CD4-positive, alpha-beta T cell treated with Interleukin-4 for 4 hours (primary cell): ENCODE measurements around the gene RAPGEF4.

Source experiments
- DNase-seq: peaks from one replicate; pipeline ENCODE4 v3.0.0-alpha.2; 2020

Gene RAPGEF4

DNA sequence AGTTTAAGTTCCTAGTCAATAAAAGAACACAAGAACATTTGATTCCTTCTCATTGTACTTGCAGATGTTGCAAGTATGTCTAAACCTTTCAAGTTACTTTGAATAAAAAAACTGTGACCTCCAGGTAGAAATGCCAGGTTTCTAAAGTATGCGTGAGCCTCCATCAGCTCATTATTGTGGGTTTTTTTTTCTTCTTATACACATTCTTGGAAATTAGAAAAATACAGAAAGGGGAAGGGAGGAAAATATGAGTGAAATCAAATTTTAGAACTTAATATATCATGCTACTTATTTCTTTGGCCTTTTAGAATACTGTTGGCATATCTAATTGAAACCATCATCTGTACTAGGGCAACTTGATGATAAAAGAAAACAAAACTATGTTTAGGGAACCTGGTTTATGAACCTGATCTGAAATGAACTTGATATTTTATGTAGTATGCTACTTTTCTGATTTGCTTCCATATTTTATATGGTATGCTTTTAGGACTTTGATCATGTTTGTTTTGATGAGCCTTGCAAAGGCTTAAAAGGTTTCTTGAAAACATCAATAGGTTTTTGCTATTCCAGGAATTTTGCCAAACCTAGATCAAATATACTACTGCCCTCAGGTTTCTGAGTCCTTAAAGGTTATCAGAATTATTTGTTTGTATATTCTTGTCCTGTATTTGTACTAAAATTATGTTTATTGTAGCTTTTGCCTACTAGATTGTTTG is 209.3 kb downstream of the RAPGEF4 start:
- DNase-seq, result no peak

DNA sequence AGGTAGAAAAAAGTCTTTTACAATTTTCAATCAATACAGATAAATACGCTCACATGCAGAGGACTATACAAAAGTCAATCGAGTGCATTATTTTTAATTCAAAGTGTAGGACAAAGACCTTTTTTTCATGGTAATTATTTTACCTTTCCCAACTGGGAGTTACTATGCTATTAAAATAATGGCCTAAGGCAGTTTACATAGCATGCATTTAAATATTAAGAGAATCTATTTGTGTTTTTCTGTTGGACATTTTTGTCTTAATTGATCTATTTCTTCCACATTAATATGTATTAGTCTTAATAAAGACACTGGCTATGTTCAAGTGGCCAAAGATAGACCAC is 209.8 kb downstream of the RAPGEF4 start:
- no peak for DNase-seq

DNA sequence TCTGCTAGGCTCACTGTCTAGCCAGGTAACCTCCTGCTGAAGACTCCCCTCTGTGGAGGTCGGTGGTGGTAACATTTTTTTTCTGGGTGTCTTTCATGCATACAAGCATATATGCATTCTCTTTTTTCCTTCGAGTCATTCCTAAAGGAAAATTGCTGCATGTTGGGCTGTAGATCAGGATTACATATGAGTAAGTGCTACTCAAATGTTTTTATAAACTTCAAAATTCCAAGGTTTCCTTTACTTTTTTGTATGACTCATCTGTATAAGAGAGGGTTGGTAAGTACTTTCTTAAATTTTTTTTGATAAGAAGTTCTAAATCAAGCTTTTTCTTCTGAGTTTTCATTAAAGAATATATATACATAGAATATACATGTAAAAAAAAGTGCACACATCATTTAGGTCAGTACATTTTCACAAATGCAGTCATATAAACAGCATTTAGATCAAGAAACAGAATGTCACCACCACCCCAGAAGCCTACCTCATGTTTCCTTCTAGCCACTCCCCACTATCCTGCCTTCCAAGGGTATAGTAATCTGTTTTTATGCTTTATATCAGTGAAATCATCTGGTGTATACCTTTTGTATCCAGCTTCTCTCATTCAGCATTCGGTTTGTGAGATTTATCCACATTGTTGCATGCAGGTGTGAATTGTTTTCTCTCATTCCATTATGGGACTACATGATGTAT is 212.0 kb downstream of the RAPGEF4 start:
- no peak for DNase-seq

DNA sequence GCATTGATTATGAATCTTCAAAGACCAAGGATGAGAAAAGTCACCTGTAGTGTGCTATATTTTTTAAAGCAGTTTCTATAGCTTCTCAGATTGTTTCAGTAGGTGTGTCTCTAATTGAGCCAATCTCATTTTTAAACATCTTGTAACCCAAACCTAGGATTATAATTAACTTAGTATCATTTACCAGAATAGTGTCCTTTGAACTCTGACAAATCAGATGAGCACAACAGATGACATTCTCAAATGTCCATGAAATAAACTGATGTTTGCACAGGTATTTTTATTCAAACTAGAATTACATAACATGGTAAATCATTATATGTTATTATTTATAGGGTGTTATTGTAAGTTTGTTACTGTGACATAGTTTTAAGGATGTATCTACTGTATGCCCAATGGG is 213.9 kb downstream of the RAPGEF4 start:
- no peak for DNase-seq

DNA sequence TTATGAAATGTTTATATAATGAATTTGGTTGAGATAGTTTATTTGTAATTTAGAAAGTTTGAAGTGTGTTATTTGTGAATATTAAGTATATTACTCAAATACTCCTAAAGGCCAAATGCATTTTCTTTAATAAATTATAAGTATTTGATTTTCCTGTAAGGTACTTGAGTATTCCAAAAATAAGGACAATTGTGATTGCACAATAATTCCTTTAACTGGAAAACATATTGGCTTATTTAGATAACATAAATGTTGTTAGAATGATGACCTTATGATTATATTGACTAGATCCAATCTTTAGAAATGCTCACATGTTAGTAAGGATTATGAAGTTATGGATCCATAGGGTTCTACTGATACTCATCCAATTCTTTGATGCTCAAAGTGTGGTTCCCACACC is 214.9 kb downstream of the RAPGEF4 start:
- DNase-seq, result no peak

DNA sequence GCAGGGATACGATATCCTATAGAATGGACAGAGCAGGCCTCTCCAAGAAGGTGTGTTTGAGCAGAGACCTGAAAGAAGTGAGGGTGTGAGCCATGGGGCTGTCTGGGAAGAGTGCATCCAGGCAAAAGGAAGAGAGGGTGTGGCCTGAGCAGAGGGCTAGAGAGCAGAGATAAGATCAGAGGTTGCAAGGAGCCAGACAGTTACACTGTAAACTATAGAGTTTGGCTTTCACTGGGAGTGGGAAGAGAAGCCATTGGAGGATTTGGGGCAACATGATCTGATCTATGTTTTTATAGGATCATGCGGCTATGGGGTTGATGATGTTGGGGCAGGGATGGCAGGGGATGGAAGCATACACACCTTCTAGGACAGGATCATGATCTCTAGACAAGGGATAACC is 215.9 kb downstream of the RAPGEF4 start:
- no peak for DNase-seq

DNA sequence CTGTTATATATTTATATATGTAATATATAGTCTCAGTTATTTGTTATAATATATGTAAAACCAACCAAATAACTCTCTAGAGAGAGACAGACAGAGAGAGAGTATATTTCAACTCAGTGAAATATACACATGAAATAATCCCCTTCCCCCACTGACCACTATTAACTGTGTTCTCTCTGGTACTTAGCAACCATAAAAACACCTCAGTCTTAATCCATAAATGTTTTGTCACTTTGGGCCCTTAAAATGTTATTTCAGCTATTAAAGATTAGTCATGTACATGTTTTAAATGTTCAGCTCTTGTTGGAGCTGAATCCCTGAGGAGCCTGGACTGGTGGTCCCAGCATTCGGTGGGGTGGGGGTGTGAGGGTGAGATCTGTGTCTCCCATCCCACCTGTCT is 217.8 kb downstream of the RAPGEF4 start:
- no peak for DNase-seq

DNA sequence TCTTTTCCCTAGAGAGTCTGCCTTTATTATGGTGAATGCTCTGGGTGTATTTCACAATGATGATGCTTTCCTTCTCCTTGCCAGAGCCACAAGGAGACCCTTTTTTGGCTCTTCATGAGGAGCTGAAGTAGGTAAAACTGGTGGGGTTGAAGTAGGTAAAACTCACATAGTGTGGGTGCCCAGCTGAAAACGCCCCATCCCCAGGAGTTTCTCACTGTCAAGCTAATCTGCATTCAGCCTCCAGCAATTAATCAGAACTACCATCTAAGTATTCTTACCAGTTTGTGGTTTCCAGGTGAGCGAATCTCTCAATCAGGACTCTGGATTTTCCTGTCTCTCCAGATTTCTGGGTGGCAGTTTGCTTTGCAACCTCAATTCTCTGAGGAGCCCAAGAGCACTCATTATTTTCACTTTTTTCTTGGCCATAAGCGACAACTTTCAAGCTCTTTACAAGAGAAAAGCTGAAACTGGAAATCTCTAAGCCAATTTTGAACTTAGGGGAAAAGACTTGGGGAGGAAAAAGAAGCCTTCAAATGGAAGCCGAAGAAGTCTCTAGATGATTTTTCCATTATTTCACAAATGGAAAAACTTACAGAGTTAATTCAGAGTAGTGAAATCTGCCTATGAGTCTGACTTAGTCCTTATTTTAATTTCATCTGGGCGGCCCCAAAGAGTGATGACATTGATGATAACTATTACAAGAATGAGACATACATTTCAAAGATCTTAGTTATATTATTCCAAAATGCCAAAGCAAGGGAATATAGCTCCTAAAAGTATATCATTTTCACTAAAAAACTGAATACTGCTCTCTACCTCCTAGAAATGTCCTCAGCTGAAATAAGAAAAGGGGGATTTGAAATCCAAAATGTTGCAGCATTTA is 218.6 kb downstream of the RAPGEF4 start:
- no peak for DNase-seq

DNA sequence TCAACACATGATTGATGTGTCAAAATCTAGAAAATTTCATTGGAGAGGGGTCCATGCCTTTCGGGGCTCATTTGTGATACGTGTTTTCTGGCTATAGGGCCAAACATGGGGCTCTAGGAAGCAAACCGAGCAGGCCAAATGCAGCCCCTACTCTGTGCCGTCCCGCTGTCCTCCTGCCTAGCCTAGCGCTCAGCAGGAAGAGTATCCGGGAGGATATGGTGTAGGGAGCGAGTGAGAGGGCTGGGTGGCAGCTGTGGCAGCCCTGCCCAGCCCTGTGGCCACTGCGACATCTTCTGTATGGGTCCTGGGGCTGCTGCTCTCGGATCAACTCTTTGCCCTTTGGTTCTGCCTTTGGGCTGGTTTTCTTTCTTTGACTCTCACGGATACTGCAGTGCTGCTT is 219.9 kb downstream of the RAPGEF4 start:
- DNase-seq, result no peak

DNA sequence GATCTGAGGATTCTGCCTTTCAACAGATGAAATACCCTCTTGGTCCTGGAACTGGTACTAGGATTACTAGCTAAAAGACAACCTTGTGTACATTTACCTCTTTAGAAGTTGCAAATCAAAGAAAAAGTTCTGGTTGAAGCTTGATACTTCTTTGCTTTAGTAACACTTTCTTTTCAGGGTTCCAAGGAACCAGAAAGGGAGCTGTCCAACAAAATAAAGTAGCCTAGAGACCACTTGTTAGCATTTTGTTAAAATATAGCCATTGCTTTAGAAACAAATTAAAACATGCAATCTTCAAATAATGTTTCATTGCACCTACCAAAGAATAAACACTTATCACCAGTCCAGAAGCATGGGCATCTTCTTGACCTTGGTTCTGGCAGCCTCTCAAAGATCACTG is 222.1 kb downstream of the RAPGEF4 start:
- DNase-seq, result no peak

DNA sequence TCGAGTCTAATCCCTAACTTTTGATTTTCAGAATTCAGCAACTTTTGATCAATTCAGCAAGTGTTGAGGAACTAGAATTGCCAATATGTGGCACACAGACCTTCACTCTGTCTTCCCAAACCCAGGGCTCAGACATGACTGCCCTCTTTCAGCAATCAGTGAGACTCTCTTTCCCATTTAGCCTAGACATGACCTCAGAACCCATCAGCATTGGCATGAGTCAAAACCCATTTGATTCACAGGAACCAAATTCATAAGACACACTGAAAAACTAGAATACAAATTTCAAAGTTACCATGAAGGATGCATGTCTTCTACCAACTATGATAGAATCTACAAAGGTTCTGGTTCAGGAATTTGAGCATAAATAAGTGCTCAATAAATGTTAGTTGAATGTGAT is 226.4 kb downstream of the RAPGEF4 start:
- DNase-seq, result no peak

DNA sequence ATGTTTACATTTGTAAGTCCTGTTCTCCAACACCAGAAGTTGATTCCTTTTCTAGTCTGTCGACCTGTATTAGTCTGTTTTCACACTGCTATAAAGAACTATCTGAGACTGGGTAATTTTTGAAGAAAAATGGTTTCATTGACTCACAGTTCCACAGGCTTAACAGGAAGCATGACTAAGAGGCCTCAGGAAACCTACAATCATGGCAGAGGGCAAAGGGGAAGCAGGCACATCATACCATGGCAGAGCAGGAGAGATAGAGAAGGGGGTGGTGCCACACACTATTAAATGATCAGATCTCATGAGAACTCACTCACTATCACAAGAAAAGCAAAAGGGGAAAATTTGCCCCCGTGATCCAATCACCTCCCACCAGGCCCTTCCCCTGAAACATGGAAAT is 227.2 kb downstream of the RAPGEF4 start:
- DNase-seq, result peak; percentile 3

DNA sequence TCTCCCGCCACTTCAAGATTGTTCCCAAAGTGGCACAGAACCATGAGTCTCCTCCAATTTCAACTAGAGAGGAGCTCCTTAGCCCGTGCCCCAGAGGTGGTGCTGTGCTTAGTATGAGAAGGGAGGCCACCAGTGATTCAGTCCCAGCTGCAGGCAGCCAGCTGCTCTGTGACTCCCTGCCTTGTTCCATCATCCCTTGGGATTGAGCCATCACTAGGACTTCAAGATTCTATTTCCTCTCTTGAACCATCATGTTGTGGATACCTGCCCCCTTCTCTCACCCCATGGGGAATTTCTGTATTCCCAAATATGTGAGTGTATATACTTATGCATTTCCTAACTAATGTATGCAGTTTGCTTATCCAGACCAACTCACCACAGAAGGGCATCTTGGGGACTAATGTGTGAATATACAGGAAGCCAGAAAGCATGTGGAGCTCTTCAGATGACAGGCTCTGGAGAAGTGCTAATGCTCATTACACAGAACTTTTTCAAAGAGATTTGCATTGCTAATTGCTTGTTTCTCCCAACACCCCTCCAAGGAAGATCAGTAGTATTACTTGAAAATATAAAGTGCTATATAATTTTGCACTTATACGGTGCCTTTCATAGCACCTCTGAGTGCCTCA is 229.0 kb downstream of the RAPGEF4 start:
- no peak for DNase-seq

DNA sequence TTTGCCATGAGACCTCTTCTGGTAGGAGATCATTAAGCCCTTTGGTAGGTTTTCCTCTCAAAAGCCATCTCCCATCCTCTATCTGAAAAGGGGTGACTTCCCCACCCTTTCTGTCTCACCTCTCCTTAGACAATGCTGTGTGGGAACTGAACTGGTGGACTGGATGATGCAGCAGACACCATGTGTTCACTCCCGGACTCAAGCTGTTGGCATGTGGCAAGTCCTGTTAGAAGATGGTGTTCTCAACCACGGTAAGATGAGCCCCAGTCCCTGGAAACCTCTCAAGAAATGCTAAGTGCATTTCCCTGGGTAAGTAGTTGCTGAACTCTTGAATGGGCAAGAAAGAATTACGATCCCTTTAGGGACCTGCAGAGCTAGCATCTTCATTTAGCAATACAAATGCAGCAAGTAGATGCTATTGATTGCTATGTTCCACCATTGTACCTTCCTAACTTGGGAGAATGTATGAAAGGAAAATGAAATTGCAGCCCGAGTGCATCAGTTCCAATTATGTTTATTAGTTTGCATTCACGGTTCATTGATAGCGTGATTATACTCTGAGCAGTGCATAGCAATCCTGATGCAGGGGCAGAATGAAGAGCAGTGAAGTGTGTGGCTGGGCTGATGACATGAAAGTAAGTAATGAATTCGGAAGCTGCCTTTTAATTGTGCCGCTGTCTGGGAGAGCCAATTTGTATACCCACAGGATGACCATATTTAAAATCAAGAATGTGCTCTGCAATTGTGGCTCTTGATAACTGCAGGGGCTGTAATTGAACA is 230.0 kb downstream of the RAPGEF4 start:
- no peak for DNase-seq

DNA sequence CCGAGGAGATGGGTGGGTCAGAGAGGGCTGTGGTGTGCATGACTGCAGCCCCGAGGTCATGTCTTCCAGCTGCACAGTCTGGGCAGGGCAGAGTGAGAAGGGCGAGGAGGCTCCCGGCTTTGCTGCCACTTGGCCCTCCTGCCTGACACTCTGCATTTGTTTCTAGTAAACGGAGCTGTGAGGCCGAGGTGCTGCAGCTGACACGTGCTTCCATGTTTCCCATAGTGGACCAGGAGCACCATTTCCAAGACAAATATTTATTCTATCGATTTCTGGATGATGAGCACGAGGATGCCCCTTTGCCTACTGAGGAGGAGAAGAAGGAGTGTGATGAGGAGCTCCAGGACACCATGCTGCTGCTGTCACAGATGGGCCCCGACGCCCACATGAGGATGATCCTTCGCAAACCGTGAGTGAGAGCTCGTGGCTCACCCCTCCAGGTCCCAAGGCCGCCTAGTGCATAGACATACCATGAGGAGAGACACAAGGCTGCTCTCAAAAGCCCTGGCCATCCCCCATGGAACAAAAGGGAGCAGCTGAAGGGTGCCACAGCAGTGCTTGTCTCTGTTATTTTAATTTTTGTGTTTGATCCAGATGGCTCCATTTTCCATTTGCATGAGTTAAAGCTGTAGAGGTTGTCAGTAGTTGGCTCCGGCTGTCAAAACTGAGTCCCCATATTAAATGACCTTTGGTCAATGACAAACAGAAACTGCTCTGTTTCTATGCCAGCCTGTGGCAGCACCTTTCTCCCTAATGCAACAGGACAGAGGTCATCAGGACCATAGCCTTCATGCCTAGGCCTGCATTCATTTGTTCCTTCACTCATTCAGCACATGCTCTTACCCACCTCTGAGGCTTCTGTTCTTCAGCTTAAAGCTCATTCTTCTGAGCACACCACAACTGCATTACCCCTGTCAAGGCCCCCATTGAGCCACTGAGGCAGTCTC is 231.7 kb downstream of the RAPGEF4 start:
- DNase-seq, result no peak

DNA sequence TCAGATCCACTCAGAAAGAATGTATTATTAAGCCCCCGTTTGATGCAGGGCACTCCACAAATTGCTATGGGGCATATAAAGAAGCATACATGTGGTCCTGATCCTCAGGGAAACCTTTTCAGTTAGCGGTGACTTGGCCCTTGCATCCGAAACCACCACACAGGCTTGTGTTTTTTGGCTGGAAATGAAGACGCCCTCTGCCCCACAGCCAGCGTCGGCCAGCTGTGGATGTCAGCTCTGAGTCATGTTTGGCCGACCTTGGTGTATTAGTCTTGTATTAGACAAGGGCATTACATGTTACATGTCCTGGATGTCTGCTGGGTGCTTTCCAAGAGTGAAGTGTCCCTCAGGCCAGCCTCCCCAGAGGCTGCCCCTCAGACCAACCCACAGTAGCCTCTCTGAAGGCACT is 232.4 kb downstream of the RAPGEF4 start:
- DNase-seq, result no peak

DNA sequence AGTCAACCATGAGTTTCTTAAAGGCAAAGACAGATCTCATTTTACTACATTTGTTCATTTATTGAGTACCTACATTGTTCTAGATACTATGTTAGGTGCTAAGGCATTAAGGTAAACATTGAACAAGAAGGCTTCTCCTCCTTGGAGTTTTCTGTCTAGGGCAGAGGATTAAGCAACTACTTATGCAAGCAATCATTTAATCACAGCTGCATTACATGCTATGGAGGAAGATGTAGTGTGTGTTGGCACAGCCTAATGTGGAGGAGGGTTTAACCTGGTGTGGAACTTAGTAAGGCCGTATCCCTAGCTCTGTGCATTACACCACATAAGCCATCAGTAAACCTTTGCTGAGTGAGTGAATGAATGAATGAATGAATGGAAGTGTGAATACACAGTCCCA is 233.5 kb downstream of the RAPGEF4 start:
- no peak for DNase-seq

DNA sequence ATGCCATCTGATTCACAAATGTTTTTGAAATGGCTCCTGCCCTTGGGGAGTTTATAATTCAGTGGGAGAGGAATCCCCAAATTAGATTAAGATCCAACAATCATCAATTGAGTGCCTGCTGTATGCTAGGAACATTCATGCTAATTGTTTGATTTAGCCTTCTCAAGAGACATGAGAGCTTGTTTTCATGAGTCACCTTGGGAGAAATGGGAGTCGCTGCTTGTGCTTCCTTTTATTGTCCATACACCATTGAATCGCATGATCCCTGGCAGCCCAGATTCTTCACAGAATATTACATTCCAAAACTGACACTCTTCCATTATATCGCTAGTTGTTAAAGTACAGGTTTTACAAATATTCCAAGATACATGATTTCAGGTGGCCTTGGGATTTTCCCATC is 234.0 kb downstream of the RAPGEF4 start:
- no peak for DNase-seq

DNA sequence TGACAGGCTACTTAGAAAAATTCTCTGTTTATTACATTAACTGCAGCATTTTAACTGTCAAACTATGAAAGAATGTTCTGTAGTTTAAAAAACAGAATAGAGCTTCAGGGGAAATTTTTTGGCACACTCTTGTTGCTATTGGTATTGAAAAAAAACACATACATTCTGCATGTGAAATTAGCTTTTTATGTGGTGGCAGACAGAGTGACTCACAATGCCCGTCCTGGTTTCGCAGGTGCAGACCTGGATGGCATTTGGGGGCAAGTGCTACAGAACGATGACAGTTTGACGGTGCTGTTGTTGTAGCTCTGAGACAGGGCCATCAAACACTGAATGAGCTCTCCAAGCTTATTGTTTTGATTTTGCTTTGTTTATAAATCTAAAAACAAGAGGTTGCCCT is 235.0 kb downstream of the RAPGEF4 start:
- peak; percentile 42 for DNase-seq

DNA sequence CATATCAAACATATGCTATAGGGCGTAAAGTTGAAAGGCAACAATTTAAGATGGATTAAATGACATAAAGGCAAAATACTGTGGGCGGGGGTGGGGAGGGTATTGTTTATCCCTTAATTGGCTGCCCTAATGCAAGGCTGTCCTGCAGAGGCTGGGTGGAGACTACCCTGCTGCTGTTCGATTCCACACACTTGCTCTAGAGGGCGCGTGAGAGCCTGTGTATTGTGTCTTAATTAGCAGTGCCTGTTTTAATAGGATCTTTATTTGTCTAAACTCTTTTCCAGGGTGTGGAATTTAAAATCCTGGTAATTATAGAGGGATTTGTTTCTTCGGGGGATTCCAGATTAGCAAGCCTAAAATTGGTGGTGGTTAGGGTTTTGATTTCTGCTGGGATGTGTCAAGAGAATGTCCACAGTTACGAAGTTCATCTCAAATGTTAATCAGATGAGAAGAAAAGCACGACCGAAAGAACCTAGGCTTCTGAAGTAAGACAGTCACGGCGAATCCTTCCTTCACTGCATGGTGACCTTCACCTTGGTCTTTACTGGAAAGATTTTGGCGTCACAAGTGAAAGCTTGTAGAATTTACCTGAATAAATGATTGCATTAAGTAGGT is 236.5 kb downstream of the RAPGEF4 start:
- DNase-seq, result peak; percentile 42

DNA sequence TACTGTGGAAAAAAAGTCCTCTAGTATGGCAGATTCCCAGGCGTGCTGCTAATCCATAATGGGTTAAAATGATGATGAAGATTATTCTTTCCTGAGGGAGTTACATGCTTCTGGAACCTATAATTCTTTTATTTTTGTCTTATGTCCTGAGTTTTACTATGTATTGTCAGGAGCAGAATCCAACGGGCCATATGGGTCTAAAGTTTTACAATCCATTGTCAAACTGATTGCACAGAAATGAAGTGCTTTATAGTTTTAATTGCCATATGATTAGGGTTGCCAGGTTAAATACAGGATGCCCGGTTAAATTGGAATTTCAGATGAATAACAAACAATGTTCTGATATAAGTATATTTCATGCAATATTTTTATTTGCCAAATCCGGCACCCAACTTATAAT is 239.1 kb downstream of the RAPGEF4 start:
- no peak for DNase-seq
